IPS-20b (cell line): ENCODE results near the gene VDAC1.
"Not testable (repeated sequence)": the region's sequence is repeated elsewhere in the genome, so short reads cannot be mapped to it uniquely, and the experiment has no call there.

Source experiments
- H3K27ac ChIP-seq: one replicate; pipeline ENCODE4 v1.5.1; 2013; ENCODE audit warnings: low read length
- H3K27me3 ChIP-seq: 2 replicates; pipeline ENCODE4 v1.6.1; 2013; ENCODE audit warnings: mild to moderate bottlenecking, low read length, inconsistent platforms; ENCODE audit not compliant: insufficient read depth
- H3K36me3 ChIP-seq: 2 replicates; pipeline ENCODE4 v1.6.1; 2013; ENCODE audit warnings: low read depth, mild to moderate bottlenecking, inconsistent platforms, low read length, moderate library complexity; ENCODE audit not compliant: insufficient read depth
- H3K4me1 ChIP-seq: 2 replicates; pipeline ENCODE4 v1.6.1; 2013; ENCODE audit warnings: mild to moderate bottlenecking, control low read depth, inconsistent platforms, low read length, moderate library complexity; ENCODE audit not compliant: insufficient read depth
- H3K4me3 ChIP-seq: 2 replicates; pipeline ENCODE4 v1.5.1; 2013; ENCODE audit warnings: mild to moderate bottlenecking, low read length, inconsistent platforms
- H3K9ac ChIP-seq: 2 replicates; pipeline ENCODE4 v1.6.1; 2013; ENCODE audit warnings: low read depth, mild to moderate bottlenecking, inconsistent platforms, low read length, moderate library complexity
- H3K9me3 ChIP-seq: 2 replicates; pipeline ENCODE4 v1.6.1; 2013; ENCODE audit warnings: mild to moderate bottlenecking, low read depth, low read length, inconsistent platforms; ENCODE audit not compliant: insufficient read depth

Gene VDAC1

GRCh38 chr5:134038138-134038537 lies 33.4 kb upstream of the VDAC1 start:
- Histone ChIP-seq H3K4me1 (no peaks in the 10 kb centered on the region), H3K9me3 (no peaks in the 10 kb centered on the region), H3K4me3 (no peak overlapping the region), H3K36me3 (no peaks in the 10 kb centered on the region), H3K27ac (no peak overlapping the region), H3K9ac (no peak overlapping the region), H3K27me3 (no peaks in the 10 kb centered on the region)

DNA sequence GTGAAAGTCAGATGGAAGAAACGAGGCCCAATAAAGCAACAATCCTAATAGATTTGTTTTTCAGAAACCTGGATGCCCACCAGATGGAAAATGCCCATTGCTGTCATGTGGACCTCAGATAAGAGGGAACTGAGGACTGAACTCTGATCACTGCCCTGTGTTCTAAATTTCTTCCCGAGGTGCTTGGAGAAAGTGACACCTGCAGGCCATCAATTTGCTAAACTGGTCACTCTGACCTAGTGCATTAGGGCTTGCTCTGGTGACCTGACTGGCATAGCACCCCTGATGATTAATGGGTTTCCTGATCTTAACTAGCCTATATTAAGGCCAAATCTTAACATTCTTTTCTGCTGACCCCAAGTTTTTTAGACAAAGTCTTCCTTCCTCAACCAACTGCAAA lies 32.4 kb upstream of the VDAC1 start:
- no peak overlapping the region for H3K4me3 ChIP-seq
- H3K4me1 ChIP-seq: no peaks in the 10 kb centered on the region
- H3K36me3 ChIP-seq: no peaks in the 10 kb centered on the region
- no peaks in the 10 kb centered on the region for H3K27me3 ChIP-seq
- H3K9ac ChIP-seq: no peak overlapping the region
- H3K27ac ChIP-seq: no peak overlapping the region
- H3K9me3 ChIP-seq: no peaks in the 10 kb centered on the region

DNA sequence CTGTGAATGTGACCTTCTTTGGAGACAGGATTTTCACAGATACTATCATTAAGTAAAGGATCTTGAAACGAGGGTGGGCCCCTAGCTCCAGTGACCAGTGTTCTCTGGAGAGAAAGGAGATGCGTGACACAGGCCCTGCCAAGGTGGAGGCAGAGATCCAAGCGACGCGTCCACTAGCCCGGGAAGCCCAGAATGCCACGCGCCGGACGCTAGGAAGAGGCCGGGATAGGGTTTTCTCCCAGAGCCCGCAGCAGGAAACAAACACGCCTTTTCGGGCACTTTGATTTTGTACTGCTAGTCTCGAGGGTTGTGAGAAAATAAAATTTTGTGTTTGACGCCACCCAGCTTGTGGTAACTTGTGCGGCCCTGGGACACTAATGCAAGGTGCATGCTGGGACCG lies 29.6 kb upstream of the VDAC1 start:
- no peak overlapping the region for H3K9ac ChIP-seq
- no peaks in the 10 kb centered on the region for H3K27me3 ChIP-seq
- H3K4me1 ChIP-seq: no peaks in the 10 kb centered on the region
- no peaks in the 10 kb centered on the region for H3K9me3 ChIP-seq
- no peak overlapping the region for H3K27ac ChIP-seq
- H3K36me3 ChIP-seq: no peaks in the 10 kb centered on the region
- H3K4me3 ChIP-seq: no peak overlapping the region

DNA sequence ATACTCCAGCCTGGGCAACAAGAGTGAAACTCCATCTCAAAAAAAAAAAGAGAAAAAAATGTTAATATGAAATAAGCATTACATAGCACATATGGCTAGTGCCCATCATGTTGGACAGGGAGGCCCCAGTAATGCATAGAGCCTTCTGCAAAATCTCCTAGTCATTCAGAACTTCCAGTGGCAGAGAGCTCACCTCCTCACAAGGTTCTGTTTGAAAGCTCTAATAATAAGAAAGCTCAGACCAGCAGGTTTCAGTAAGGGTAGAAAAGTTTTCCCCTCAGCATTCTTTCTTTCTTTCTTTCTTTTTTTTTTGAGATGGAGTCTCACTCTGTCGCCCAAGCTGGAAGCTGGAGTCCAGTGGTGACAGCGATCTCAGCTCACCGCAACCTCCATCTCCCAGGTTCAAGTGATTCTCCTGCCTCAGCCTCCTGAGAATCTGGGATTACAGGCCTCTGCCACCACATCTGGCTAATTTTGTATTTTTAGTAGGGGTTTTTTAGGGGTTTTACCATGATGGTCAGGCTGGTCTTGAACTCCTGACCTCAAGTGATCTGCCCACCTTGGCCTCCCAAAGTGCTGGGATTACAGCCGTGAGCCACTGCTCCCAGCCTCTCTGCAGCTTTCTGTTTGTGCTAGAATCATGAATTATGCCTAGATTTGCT lies 25.7 kb upstream of the VDAC1 start:
- not testable (repeated sequence) for H3K27ac ChIP-seq, H3K36me3 ChIP-seq, H3K9me3 ChIP-seq, H3K27me3 ChIP-seq, H3K4me1 ChIP-seq, H3K9ac ChIP-seq, H3K4me3 ChIP-seq

GRCh38 chr5:134029156-134029555 lies 24.4 kb upstream of the VDAC1 start:
- Histone ChIP-seq H3K27me3 (no peaks in the 10 kb centered on the region), H3K9me3 (no peaks in the 10 kb centered on the region), H3K27ac (no peak overlapping the region), H3K36me3 (no peaks in the 10 kb centered on the region), H3K9ac (no peak overlapping the region), H3K4me3 (no peak overlapping the region), H3K4me1 (no peaks in the 10 kb centered on the region; the same call in 1 of the 2 replicates)

DNA sequence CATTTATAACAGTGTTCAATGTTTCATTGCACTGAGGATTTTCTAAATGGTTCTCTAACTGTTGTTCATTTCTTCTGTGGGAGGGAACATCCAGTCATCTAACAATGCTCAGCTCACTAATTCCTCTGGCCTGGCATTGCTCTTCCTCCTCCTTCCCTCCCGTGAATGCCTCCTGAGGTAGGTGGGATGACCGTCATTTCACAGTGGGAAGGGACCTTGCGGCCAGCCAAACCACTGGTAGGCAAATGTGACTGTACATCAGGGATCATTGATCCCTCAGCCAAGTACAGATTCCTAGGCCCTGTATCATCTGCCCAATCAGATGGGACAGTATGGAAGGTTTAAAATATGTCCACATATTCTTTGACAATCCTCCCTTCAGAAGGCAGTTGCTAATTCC lies 23.7 kb upstream of the VDAC1 start:
- no peak overlapping the region for H3K4me3 ChIP-seq

DNA sequence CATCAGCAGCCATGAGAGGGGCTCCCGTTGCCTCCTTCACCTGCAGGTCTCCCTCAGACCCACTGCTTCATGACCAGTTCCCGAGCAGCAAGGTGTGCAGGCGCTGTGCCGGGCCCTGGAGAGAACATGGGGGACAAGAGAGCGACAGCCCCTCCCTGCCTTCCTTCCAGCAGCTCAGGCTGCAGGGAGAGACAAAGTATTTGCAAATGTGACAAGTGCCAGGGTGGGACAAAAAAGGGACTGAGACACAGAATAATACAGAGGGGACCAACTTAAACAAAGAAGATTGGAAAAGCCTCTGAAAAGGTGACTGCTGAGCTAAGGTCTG lies 22.5 kb upstream of the VDAC1 start:
- H3K9ac ChIP-seq: no peak overlapping the region; the same call in 1 of the 2 replicates
- H3K9me3 ChIP-seq: no peaks in the 10 kb centered on the region
- H3K27me3 ChIP-seq: no peaks in the 10 kb centered on the region
- no peaks in the 10 kb centered on the region for H3K36me3 ChIP-seq
- no peak overlapping the region for H3K27ac ChIP-seq
- no peaks in the 10 kb centered on the region; the same call in 1 of the 2 replicates for H3K4me1 ChIP-seq
- no peak overlapping the region for H3K4me3 ChIP-seq

More for the DNA sequence above, 23.7 kb upstream of the VDAC1 start:
- no peaks in the 10 kb centered on the region for H3K36me3 ChIP-seq
- no peaks in the 10 kb centered on the region for H3K9me3 ChIP-seq
- no peaks in the 10 kb centered on the region for H3K27me3 ChIP-seq
- no peak overlapping the region for H3K27ac ChIP-seq
- no peaks in the 10 kb centered on the region; the same call in 1 of the 2 replicates for H3K4me1 ChIP-seq
- no peak overlapping the region for H3K9ac ChIP-seq

GRCh38 chr5:134026521-134027287 lies 21.9 kb upstream of the VDAC1 start:
- Histone ChIP-seq H3K9me3 (no peaks in the 10 kb centered on the region), H3K27ac (no peak overlapping the region), H3K4me3 (no peak overlapping the region), H3K36me3 (no peaks in the 10 kb centered on the region), H3K27me3 (no peaks in the 10 kb centered on the region), H3K4me1 (no peaks in the 10 kb centered on the region; the same call in 1 of the 2 replicates), H3K9ac (no peak overlapping the region)

DNA sequence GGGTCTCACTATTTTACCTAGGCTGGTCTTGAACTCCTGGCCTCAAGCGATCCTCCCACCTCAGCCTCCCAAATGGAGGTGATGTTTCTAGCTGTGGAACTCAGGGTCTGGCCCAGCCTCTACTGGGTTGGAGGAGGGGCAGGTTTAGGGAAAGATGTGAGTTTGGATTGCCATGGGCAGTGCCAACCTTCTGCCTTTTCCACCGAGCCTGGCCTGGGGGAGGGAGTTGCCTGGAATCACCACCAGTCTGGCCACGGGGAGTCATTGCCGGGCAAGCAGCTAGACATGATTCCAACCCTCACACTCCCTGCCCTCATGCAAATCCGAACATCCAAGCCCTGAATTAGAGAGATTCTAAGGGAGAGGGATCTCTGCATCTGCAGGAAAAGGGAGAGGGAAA lies 21.0 kb upstream of the VDAC1 start:
- no peak overlapping the region for H3K9ac ChIP-seq
- no peaks in the 10 kb centered on the region for H3K27me3 ChIP-seq
- no peak overlapping the region for H3K27ac ChIP-seq
- no peaks in the 10 kb centered on the region for H3K9me3 ChIP-seq
- H3K36me3 ChIP-seq: no peaks in the 10 kb centered on the region
- H3K4me1 ChIP-seq: no peaks in the 10 kb centered on the region; the same call in 1 of the 2 replicates
- no peak overlapping the region for H3K4me3 ChIP-seq

- H3K9me3 ChIP-seq: no peaks in the 10 kb centered on the region
- H3K27me3 ChIP-seq: no peaks in the 10 kb centered on the region
- no peak overlapping the region for H3K27ac ChIP-seq
- no peaks in the 10 kb centered on the region for H3K36me3 ChIP-seq
- H3K9ac ChIP-seq: no peak overlapping the region
- H3K4me3 ChIP-seq: no peak overlapping the region
- H3K4me1 ChIP-seq: peaks cover under 1% of the 10 kb centered on the region; the same call in 1 of the 2 replicates
Measured at GRCh38 chr5:134024811-134025210, 20.0 kb upstream of the VDAC1 start.

DNA sequence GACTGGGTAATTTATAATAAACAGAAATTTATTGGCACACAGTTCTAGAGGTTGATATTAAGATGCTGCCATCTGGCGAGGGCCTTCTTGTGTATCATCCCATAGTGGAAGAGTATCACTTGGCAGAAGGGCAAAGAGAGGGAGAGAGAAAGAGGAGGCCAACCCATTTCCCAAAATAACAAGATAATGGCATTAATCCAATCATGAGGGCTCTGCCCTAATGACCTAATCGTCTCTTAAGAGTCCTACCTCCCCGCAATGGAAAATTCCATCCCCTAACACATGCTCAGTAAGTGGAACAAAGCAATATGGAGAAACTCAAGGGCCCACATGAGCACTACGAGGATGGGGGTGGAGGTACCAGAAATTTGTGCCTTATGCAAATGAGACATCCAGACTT lies 17.6 kb upstream of the VDAC1 start:
- Histone ChIP-seq H3K4me1 (peaks cover 2% of the 10 kb centered on the region; the same call in 1 of the 2 replicates), H3K9ac (no peak overlapping the region), H3K9me3 (no peaks in the 10 kb centered on the region), H3K36me3 (no peaks in the 10 kb centered on the region), H3K4me3 (no peak overlapping the region), H3K27ac (no peak overlapping the region), H3K27me3 (no peaks in the 10 kb centered on the region)

GRCh38 chr5:134020188-134020587 lies 15.4 kb upstream of the VDAC1 start:
- H3K9me3 ChIP-seq: no peaks in the 10 kb centered on the region
- H3K27me3 ChIP-seq: no peaks in the 10 kb centered on the region
- H3K36me3 ChIP-seq: no peaks in the 10 kb centered on the region
- no peak overlapping the region for H3K4me3 ChIP-seq
- H3K9ac ChIP-seq: no peak overlapping the region
- H3K4me1 ChIP-seq: 0 out of 2 replicates have a peak, but pooled peaks cover 2% of the 10 kb centered on the region
- H3K27ac ChIP-seq: no peak overlapping the region
